Measurements from ENCODE around the gene ZNG1F.
"Not testable (repeated sequence)": the region's sequence is repeated elsewhere in the genome, so short reads cannot be mapped to it uniquely, and the experiment has no call there.

Gene ZNG1F

DNA sequence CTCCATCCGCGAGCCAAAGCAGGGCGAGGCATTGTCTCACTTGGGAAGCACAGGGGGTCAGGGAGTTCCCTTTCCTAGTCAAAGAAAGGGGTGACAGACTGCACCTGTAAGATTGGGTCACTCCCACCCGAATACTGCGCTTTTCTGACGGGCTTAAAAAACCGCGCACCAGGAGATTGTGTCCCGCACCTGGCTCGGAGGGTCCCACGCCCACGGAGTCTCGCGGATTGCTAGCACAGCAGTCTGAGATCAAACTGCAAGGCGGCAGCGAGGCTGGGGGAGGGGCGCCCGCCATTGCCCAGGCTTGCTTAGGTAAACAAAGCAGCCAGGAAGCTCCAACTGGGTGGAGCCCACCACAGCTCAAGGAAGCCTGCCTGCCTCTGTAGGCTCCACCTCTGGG is 39.0 kb downstream of the ZNG1F start:
- H3K36me3 ChIP-seq (ENCODE audit: insufficient read depth, low read depth, low read length); H3K9me3 ChIP-seq (ENCODE audit: insufficient read depth, low read depth, low read length); H3K4me1 ChIP-seq (ENCODE audit: insufficient read depth, low read length); H3K9ac ChIP-seq (ENCODE audit: low read depth, low read length); H3K4me3 ChIP-seq (ENCODE audit: low read length); H3K27me3 ChIP-seq (ENCODE audit: insufficient read depth, low read length); H3K27ac ChIP-seq (ENCODE audit: low read length): not testable (repeated sequence)

DNA sequence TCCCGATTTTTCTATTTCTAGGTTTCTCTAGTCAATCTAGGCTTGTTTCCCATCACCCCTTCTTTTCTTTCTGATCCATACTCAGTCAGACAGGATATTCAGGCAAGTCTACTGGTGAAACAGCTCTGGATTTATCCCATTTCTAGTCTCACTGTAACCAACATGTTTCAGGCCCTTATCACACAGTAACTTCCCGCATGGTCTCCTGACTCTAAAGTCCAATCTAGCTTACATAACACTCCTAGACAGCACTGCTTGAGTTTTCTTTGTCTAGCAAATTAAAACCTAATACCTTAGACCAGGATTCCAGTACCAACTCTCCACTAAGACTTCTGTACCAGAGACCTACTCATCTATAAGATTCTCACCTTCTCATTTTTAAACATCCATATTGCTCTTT is 47.2 kb downstream of the ZNG1F start:
- not testable (repeated sequence) for H3K9ac ChIP-seq (ENCODE audit: low read depth, low read length); H3K4me3 ChIP-seq (ENCODE audit: low read length); H3K36me3 ChIP-seq (ENCODE audit: insufficient read depth, low read depth, low read length); H3K27ac ChIP-seq (ENCODE audit: low read length); H3K27me3 ChIP-seq (ENCODE audit: insufficient read depth, low read length); H3K9me3 ChIP-seq (ENCODE audit: insufficient read depth, low read depth, low read length); H3K4me1 ChIP-seq (ENCODE audit: insufficient read depth, low read length)

GRCh38 chr9:41128581-41128980 is 60.5 kb downstream of the ZNG1F start, which contains the start of gene FOXD4L6:
FOXD4L6 (minus strand) TSS chr9:41128681; CDS start chr9:41128383, 298 bp downstream.
- H3K27me3 ChIP-seq (ENCODE audit: insufficient read depth, low read length): peaks cover 17% of the 10 kb centered on the region
- H3K4me3 ChIP-seq (ENCODE audit: low read length); H3K36me3 ChIP-seq (ENCODE audit: insufficient read depth, low read depth, low read length); H3K27ac ChIP-seq (ENCODE audit: low read length); H3K4me1 ChIP-seq (ENCODE audit: insufficient read depth, low read length); H3K9me3 ChIP-seq (ENCODE audit: insufficient read depth, low read depth, low read length); H3K9ac ChIP-seq (ENCODE audit: low read depth, low read length): not testable (repeated sequence)

- not testable (repeated sequence) for H3K36me3 ChIP-seq (ENCODE audit: insufficient read depth, low read depth, low read length); H3K4me1 ChIP-seq (ENCODE audit: insufficient read depth, low read length); H3K27ac ChIP-seq (ENCODE audit: low read length); H3K4me3 ChIP-seq (ENCODE audit: low read length); H3K9ac ChIP-seq (ENCODE audit: low read depth, low read length); H3K9me3 ChIP-seq (ENCODE audit: insufficient read depth, low read depth, low read length)
- H3K27me3 ChIP-seq (ENCODE audit: insufficient read depth, low read length): peaks cover 26% of the 10 kb centered on the region
Observed at GRCh38 chr9:41126746-41127446, 62.2 kb downstream of the ZNG1F start.

DNA sequence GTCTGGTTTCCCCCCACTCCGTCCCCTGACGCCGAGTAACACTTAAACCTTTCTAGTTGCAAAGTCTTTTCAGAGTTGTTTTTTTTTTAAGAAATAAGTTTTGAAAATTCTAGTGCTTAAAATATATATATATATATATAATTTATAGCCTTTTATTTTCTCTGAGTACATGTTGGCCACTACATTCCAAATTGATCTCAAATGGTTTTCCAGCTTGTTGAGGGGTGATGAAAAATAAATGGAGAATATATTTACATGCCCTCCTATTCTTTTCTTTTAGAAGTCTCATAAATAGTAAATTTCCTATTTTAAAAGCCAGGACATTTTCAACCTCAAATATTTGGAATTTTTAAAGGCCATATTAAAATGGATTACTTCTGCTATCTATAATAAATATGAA is 63.2 kb downstream of the ZNG1F start:
- not testable (repeated sequence) for H3K4me3 ChIP-seq (ENCODE audit: low read length)

GRCh38 chr9:41125109-41125658 is 63.9 kb downstream of the ZNG1F start:
- H3K36me3 ChIP-seq (ENCODE audit: insufficient read depth, low read depth, low read length); H3K9me3 ChIP-seq (ENCODE audit: insufficient read depth, low read depth, low read length); H3K27ac ChIP-seq (ENCODE audit: low read length); H3K4me3 ChIP-seq (ENCODE audit: low read length); H3K4me1 ChIP-seq (ENCODE audit: insufficient read depth, low read length); H3K9ac ChIP-seq (ENCODE audit: low read depth, low read length): not testable (repeated sequence)
- H3K27me3 ChIP-seq (ENCODE audit: insufficient read depth, low read length): peaks cover 27% of the 10 kb centered on the region

More for the DNA sequence above, 63.2 kb downstream of the ZNG1F start:
- not testable (repeated sequence) for H3K9ac ChIP-seq (ENCODE audit: low read depth, low read length); H3K36me3 ChIP-seq (ENCODE audit: insufficient read depth, low read depth, low read length); H3K4me1 ChIP-seq (ENCODE audit: insufficient read depth, low read length); H3K9me3 ChIP-seq (ENCODE audit: insufficient read depth, low read depth, low read length); H3K27ac ChIP-seq (ENCODE audit: low read length)
- H3K27me3 ChIP-seq (ENCODE audit: insufficient read depth, low read length): peaks cover 26% of the 10 kb centered on the region

DNA sequence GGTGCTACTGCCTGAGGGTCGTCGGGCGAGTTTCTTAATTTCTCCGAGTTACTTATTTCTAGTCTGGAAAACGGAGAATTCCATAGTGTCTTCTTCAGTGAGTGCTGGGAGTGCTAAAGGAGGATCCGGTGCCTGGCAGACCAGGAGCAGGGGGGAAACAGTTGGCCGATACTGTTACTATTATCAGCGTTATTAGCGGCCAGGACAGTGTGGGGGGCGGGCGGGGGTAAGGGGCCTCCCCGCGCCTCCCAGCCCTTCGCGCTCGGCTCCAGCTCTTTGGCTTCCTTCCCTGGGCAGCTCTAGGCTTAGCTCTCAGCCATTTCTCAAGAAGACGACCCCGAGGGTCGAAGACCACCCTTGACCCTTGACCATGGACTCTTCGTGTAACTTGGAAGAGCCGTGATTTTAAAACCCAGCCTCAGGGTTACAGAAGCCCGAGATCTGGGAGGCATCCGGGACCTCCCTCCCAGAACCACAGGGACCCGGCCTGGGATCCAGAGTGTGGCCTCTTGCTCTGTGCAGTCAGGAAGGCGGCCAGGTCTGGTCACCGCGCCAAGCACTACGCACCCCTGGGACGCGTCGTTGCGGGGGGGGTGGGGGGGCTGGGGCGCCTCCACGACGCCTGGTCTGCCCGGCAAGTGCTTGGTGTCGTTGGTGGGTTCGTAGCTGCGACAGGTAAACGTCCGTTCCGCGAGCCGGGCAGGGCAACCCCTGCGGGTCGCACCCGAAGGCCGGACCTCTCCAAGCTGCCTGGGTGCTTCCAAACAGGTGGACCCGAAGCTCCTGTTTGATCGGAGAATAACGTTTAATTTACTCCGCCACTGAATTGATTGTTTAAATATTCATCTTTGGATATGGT is 64.6 kb downstream of the ZNG1F start:
- not testable (repeated sequence) for H3K9ac ChIP-seq (ENCODE audit: low read depth, low read length); H3K27ac ChIP-seq (ENCODE audit: low read length); H3K4me1 ChIP-seq (ENCODE audit: insufficient read depth, low read length); H3K9me3 ChIP-seq (ENCODE audit: insufficient read depth, low read depth, low read length); H3K36me3 ChIP-seq (ENCODE audit: insufficient read depth, low read depth, low read length); H3K4me3 ChIP-seq (ENCODE audit: low read length)
- peaks cover 30% of the 10 kb centered on the region for H3K27me3 ChIP-seq (ENCODE audit: insufficient read depth, low read length)

GRCh38 chr9:41123812-41124211 is 65.3 kb downstream of the ZNG1F start:
- not testable (repeated sequence) for H3K36me3 ChIP-seq (ENCODE audit: insufficient read depth, low read depth, low read length); H3K4me1 ChIP-seq (ENCODE audit: insufficient read depth, low read length); H3K27ac ChIP-seq (ENCODE audit: low read length); H3K4me3 ChIP-seq (ENCODE audit: low read length); H3K9me3 ChIP-seq (ENCODE audit: insufficient read depth, low read depth, low read length); H3K9ac ChIP-seq (ENCODE audit: low read depth, low read length)
- H3K27me3 ChIP-seq (ENCODE audit: insufficient read depth, low read length): peaks cover 34% of the 10 kb centered on the region

DNA sequence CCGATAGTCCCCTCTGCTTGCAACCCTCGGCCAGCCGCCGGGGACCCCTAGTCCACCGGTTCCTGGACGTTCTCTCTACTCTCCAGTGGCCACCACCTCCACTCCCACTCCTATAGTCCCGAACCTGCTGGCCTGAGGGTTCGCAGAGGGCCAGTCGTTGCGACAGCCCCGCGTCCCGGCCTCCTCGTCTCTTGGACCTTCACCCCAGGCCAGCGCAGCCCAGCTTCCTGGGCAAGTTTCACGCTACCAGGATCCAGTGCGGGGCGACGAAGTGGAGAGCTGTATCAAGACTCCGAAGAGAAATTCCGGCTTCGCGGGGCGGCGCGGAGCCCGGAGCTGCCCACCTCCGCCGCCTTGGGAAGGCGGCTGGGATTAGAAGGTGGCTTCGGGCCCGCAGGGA is 65.7 kb downstream of the ZNG1F start:
- not testable (repeated sequence) for H3K9me3 ChIP-seq (ENCODE audit: insufficient read depth, low read depth, low read length); H3K4me1 ChIP-seq (ENCODE audit: insufficient read depth, low read length); H3K9ac ChIP-seq (ENCODE audit: low read depth, low read length); H3K4me3 ChIP-seq (ENCODE audit: low read length); H3K27ac ChIP-seq (ENCODE audit: low read length); H3K36me3 ChIP-seq (ENCODE audit: insufficient read depth, low read depth, low read length)
- peaks cover 32% of the 10 kb centered on the region for H3K27me3 ChIP-seq (ENCODE audit: insufficient read depth, low read length)

DNA sequence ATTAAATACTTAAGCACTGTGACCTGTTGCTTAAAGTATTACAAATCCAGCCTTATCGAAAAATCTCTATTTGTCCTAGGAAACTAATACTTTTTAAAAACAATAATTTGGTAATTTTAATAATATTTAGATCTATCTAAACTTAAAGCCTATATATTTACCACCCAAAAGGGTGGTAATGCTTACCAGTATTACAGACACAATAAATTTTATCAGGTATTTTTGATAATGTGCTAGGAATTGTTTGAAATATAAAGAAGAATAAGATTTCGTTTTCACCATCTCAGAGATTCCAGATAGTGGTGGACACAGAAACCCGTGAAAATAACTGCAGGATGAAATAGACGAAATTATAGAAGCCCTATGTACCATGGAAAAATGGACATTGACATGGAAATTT is 68.4 kb downstream of the ZNG1F start:
- H3K27me3 ChIP-seq (ENCODE audit: insufficient read depth, low read length): peaks cover 32% of the 10 kb centered on the region
- H3K27ac ChIP-seq (ENCODE audit: low read length); H3K36me3 ChIP-seq (ENCODE audit: insufficient read depth, low read depth, low read length); H3K4me3 ChIP-seq (ENCODE audit: low read length); H3K9ac ChIP-seq (ENCODE audit: low read depth, low read length); H3K9me3 ChIP-seq (ENCODE audit: insufficient read depth, low read depth, low read length); H3K4me1 ChIP-seq (ENCODE audit: insufficient read depth, low read length): not testable (repeated sequence)

GRCh38 chr9:41119719-41120118 is 69.4 kb downstream of the ZNG1F start:
- H3K36me3 ChIP-seq (ENCODE audit: insufficient read depth, low read depth, low read length); H3K27ac ChIP-seq (ENCODE audit: low read length); H3K9ac ChIP-seq (ENCODE audit: low read depth, low read length); H3K9me3 ChIP-seq (ENCODE audit: insufficient read depth, low read depth, low read length); H3K4me1 ChIP-seq (ENCODE audit: insufficient read depth, low read length); H3K4me3 ChIP-seq (ENCODE audit: low read length): not testable (repeated sequence)
- H3K27me3 ChIP-seq (ENCODE audit: insufficient read depth, low read length): peaks cover 32% of the 10 kb centered on the region

- H3K9ac ChIP-seq (ENCODE audit: low read depth, low read length); H3K4me1 ChIP-seq (ENCODE audit: insufficient read depth, low read length); H3K27ac ChIP-seq (ENCODE audit: low read length); H3K36me3 ChIP-seq (ENCODE audit: insufficient read depth, low read depth, low read length); H3K9me3 ChIP-seq (ENCODE audit: insufficient read depth, low read depth, low read length); H3K4me3 ChIP-seq (ENCODE audit: low read length): not testable (repeated sequence)
- peaks cover 31% of the 10 kb centered on the region for H3K27me3 ChIP-seq (ENCODE audit: insufficient read depth, low read length)
Observed at GRCh38 chr9:41119311-41119710, 69.8 kb downstream of the ZNG1F start.
